Testis (tissue), 3 donors: ENCODE results near the gene C2orf78. TPM values are rescaled to one million over a fixed set of nuclear protein-coding genes. Genes with fewer than 3 reads are reported as not detected.

Source experiments
- DNase-seq: peaks from one replicate; pipeline ENCODE4 v3.0.0-alpha.2; 2019
- H3K27ac ChIP-seq, 2 donors: fragments of 200-600 bp; sonication (generic); one replicate each; pipeline ENCODE4 v1.5.1; 2019
- H3K27me3 ChIP-seq: fragments of 200-600 bp; sonication (generic); one replicate; pipeline ENCODE4 v1.5.1; 2019
- H3K36me3 ChIP-seq: fragments of 200-600 bp; sonication (generic); one replicate; pipeline ENCODE4 v1.5.1; 2017; ENCODE audit warnings: low read depth; ENCODE audit errors: missing control alignments
- H3K4me1 ChIP-seq: fragments of 200-600 bp; sonication (generic); one replicate; pipeline ENCODE4 v1.5.1; 2019
- H3K4me3 ChIP-seq, 2 donors: fragments of 200-600 bp; sonication (generic); one replicate each; pipeline ENCODE4 v1.5.1; 2017 to 2019
- H3K9me3 ChIP-seq: fragments of 200-600 bp; sonication (generic); one replicate; pipeline ENCODE4 v1.5.1; 2017
- POLR2A ChIP-seq: fragments of 450-650 bp; IDR thresholded peaks from one replicate; pipeline ENCODE4 v1.6.1; 2017; ENCODE audit warnings: antibody characterized with exemption, mild to moderate bottlenecking, moderate library complexity
- WGBS, 2 donors: methylation state at CpG; one replicate each; pipeline ENCODE4 v1.1.5; 2018; 5-methylcytosine and 5-hydroxymethylcytosine counted together
- intact Hi-C: fragments of 100-400 bp; cut with DNase I; formaldehyde crosslinking; loops from one replicate; pipeline ENCODE4 v1.15.1; 2023; ENCODE audit warnings: low total_unique reads
- polyA plus RNA-seq: library from polyadenylated mRNA; stranded (reverse); fragments of 350-450 nt; fragmentation: Illumina TruSeq; extraction: RNeasy Lipid Tissue Mini Kit (QIAGEN cat#74804); gene quantifications from one replicate; pipeline ENCODE4 v1.2.3, GENCODE V29; 2014; ENCODE audit warnings: low read depth, low replicate concordance; ENCODE audit not compliant: insufficient read depth
- total RNA-seq, 2 donors: library from RNA; depleted of rRNA; stranded (reverse); fragments of >200 nt; gene quantifications; one replicate each; pipeline ENCODE4 v1.2.3, GENCODE V29; 2016
- TF ChIP-seq, protein P1 (sequence below), 3 experiments: fragments of 450-650 bp in 2 of 3; fragments of 200-600 bp in 1 of 3; sonication (generic) in 1 of 3; IDR thresholded peaks; one replicate each; pipeline ENCODE4 v1.5.1; 2016 to 2019; ENCODE audit warnings: antibody characterized with exemption in 3 of 3, mild to moderate bottlenecking in 2 of 3, moderate library complexity in 1 of 3

Gene C2orf78
- total and polyA plus RNA-seq, 3 donors from 2014 or later = 3.5 to 18.6 (median 11.6) TPM

- Histone ChIP-seq H3K4me1 (no peaks in the 10 kb centered on the region), H3K4me3 (no peak overlapping the region), H3K9me3 (no peaks in the 10 kb centered on the region), H3K27ac (no peak overlapping the region), H3K27me3 (no peaks in the 10 kb centered on the region), H3K36me3 (no peaks in the 10 kb centered on the region)
- WGBS, 2 donors = 48 to 49% methylated on average over 2 of the region's 2 CpGs
- TF ChIP-seq POLR2A = no peak
- TF ChIP-seq, protein P1, sequence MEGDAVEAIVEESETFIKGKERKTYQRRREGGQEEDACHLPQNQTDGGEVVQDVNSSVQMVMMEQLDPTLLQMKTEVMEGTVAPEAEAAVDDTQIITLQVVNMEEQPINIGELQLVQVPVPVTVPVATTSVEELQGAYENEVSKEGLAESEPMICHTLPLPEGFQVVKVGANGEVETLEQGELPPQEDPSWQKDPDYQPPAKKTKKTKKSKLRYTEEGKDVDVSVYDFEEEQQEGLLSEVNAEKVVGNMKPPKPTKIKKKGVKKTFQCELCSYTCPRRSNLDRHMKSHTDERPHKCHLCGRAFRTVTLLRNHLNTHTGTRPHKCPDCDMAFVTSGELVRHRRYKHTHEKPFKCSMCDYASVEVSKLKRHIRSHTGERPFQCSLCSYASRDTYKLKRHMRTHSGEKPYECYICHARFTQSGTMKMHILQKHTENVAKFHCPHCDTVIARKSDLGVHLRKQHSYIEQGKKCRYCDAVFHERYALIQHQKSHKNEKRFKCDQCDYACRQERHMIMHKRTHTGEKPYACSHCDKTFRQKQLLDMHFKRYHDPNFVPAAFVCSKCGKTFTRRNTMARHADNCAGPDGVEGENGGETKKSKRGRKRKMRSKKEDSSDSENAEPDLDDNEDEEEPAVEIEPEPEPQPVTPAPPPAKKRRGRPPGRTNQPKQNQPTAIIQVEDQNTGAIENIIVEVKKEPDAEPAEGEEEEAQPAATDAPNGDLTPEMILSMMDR (IDR thresholded peaks at IDR 0.05) = no peak
- no peak for DNase-seq
- intact Hi-C loops = no loop called here
These were observed 39.4 kb downstream of the C2orf78 start for GRCh38 chr2:73823416-73823815.

DNA sequence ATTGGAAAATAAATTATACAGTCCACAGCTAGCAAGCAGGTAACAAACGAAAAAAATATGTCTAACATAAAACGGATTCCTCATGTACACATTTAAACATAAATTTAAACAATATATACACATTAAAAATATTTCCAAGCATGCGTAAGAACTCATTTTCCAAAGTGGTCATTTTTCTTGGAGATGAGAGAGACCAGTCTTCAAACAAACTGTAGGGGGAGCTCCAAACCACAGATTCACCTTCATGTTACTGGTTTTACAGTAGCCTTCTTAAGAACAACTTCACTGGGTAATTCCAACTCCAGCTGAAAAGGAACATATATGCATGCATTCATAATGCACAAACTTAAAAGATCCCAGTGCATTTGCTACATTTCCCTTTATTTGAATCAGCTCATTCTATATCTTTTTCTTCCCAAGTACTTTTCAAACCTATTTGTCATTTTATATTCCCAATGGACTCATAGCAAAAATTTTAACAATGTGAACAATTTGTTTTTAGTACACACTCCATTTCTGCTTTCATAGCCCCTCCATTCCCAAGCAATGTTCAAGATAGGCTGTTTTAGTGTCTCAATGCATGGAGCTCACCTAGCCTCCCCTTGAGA lies 40.0 kb downstream of the C2orf78 start:
- H3K27ac ChIP-seq = no peak overlapping the region
- no peak overlapping the region for H3K4me3 ChIP-seq
- H3K9me3 ChIP-seq = no peaks in the 10 kb centered on the region
- 24 to 29% methylated on average over 3 of the region's 3 CpGs for WGBS, 2 donors
- no peaks in the 10 kb centered on the region for H3K36me3 ChIP-seq
- intact Hi-C loops = no loop called here
- TF ChIP-seq, protein P1 (IDR thresholded peaks at IDR 0.05) = peak; percentile 67 to 81 (median 77)
- TF ChIP-seq POLR2A = no peak
- no peaks in the 10 kb centered on the region for H3K4me1 ChIP-seq
- H3K27me3 ChIP-seq = no peaks in the 10 kb centered on the region
- DNase-seq = peak; percentile 45

GRCh38 chr2:73825408-73825807 lies 41.4 kb downstream of the C2orf78 start:
- TF ChIP-seq, protein P1 (IDR thresholded peaks at IDR 0.05) = no peak
- TF ChIP-seq POLR2A = no peak
- WGBS, 2 donors = 83 to 85% methylated on average over 4 of the region's 4 CpGs
- Histone ChIP-seq H3K4me1 (peaks cover 10% of the 10 kb centered on the region), H3K36me3 (no peaks in the 10 kb centered on the region), H3K4me3 (no peak overlapping the region), H3K9me3 (no peaks in the 10 kb centered on the region), H3K27me3 (no peaks in the 10 kb centered on the region), H3K27ac (no peak overlapping the region)
- intact Hi-C loops = no loop called here
- DNase-seq = no peak

DNA sequence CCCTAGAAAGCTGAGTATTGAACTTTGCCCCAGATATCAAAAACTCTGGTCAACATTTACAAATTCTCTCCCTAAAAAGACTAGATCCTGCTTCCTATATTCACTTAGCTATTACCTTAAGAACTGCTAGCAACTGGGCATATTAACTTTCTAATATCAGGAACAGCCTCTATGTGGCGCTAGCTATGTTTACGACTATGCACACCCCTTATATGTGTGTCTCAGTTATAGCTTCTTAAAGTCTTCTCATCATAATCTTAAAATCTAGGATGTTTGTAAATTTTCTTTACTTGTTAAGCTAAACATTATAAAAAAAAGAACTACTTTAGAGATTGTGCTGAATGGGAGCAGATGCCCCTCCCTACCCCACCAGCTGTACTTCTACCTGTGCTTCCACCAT lies 43.0 kb downstream of the C2orf78 start:
- no peaks in the 10 kb centered on the region for H3K9me3 ChIP-seq

More for the DNA sequence above, 43.0 kb downstream of the C2orf78 start:
- no peaks in the 10 kb centered on the region for H3K36me3 ChIP-seq
- DNase-seq = no peak
- 55 to 64% methylated on average over 2 of the region's 2 CpGs for WGBS, 2 donors
- peaks cover 17% of the 10 kb centered on the region for H3K4me1 ChIP-seq
- no peak overlapping the region for H3K4me3 ChIP-seq
- intact Hi-C loops = no loop called here
- TF ChIP-seq, protein P1 (IDR thresholded peaks at IDR 0.05) = peak in 1 of 3 experiments; percentile 18
- no peak for TF ChIP-seq POLR2A
- no peaks in the 10 kb centered on the region for H3K27me3 ChIP-seq
- no peak overlapping the region for H3K27ac ChIP-seq
